WTC11 (cell line): Measurements from ENCODE around the gene PTPRN. TPM values are rescaled to one million over a fixed set of nuclear protein-coding genes. Genes with fewer than 3 reads are reported as not detected.

Experiments
- ATAC-seq: fragments of 200-7000 bp; cut with Tn5 transposase; 2 replicates; pipeline ENCODE4 v1.10.0; 2021; ENCODE audit warnings: mild to moderate bottlenecking, moderate library complexity
- CTCF ChIA-PET: fragments of 300-600 bp; sonication (Branson Sonifier 250); formaldehyde crosslinking; loops from one replicate; lab custom pipeline; 2021; ENCODE audit warnings: antibody characterized with exemption; lab: Charles Lee
- POLR2A ChIA-PET: fragments of 350-600 bp; sonication (Branson Sonifier 250); formaldehyde crosslinking; loops from one replicate; lab custom pipeline; 2021; ENCODE audit warnings: antibody characterized with exemption; lab: Charles Lee
- DNase-seq: peaks from one replicate; pipeline ENCODE4 v3.0.0; 2021; ENCODE audit warnings: low spot score
- H3K27ac Mint-ChIP-seq: 2 replicates; pipeline ENCODE4 v1.8.0; 2021; ENCODE audit warnings: mixed read lengths
- H3K27me3 Mint-ChIP-seq: 2 replicates; pipeline ENCODE4 v1.8.0; 2021; ENCODE audit warnings: low read depth, mild to moderate bottlenecking, moderate library complexity, mixed read lengths
- H3K36me3 Mint-ChIP-seq: 2 replicates; pipeline ENCODE4 v1.8.0; 2021; ENCODE audit warnings: mixed read lengths
- H3K4me1 Mint-ChIP-seq: 2 replicates; pipeline ENCODE4 v1.8.0; 2022; ENCODE audit warnings: mixed read lengths
- H3K4me3 Mint-ChIP-seq: 2 replicates; pipeline ENCODE4 v1.8.0; 2021; ENCODE audit warnings: mild to moderate bottlenecking, moderate library complexity, mixed read lengths
- H3K9me3 Mint-ChIP-seq: 2 replicates; pipeline ENCODE4 v1.8.0; 2021; ENCODE audit warnings: mixed read lengths
- CDX4 ChIP-seq: fragments of 250-450 bp; sonication (Bioruptor Pico); IDR thresholded peaks from 2 replicates; pipeline ENCODE4 v1.9.0; 2021; ENCODE audit warnings: moderate library complexity, mild to moderate bottlenecking, inconsistent platforms, borderline replicate concordance
- ELF4 ChIP-seq: sonication (generic); formaldehyde crosslinking; IDR thresholded peaks from 2 replicates; pipeline ENCODE4 v1.8.1; 2022; ENCODE audit warnings: low read depth, mild to moderate bottlenecking, moderate library complexity, missing genetic modification reagents
- EMX1 ChIP-seq: fragments of 250-450 bp; sonication (Bioruptor Pico); IDR thresholded peaks from 2 replicates; pipeline ENCODE4 v1.8.0; 2021; ENCODE audit warnings: mild to moderate bottlenecking
- ETV6 ChIP-seq: sonication (generic); formaldehyde crosslinking; IDR thresholded peaks from 2 replicates; pipeline ENCODE4 v1.8.1; 2022; ENCODE audit warnings: mild to moderate bottlenecking, missing genetic modification reagents
- FOXP1 ChIP-seq: sonication (generic); formaldehyde crosslinking; IDR thresholded peaks from 2 replicates; pipeline ENCODE4 v1.8.0; 2022; ENCODE audit warnings: missing genetic modification reagents, mild to moderate bottlenecking, moderate library complexity, borderline replicate concordance
- GABPB1 ChIP-seq: sonication (generic); formaldehyde crosslinking; IDR thresholded peaks from 2 replicates; pipeline ENCODE4 v1.8.1; 2023; ENCODE audit warnings: mild to moderate bottlenecking, missing genetic modification reagents
- GRHL2 ChIP-seq: fragments of 250-450 bp; sonication (Bioruptor Pico); IDR thresholded peaks from 2 replicates; pipeline ENCODE4 v1.8.0; 2022; ENCODE audit warnings: mild to moderate bottlenecking, moderate library complexity; ENCODE audit not compliant: insufficient replicate concordance, severe bottlenecking
- IRF2 ChIP-seq: sonication (generic); formaldehyde crosslinking; IDR thresholded peaks from 2 replicates; pipeline ENCODE4 v1.8.0; 2022; ENCODE audit warnings: low read depth, missing genetic modification reagents, borderline replicate concordance
- JUN ChIP-seq: sonication (generic); formaldehyde crosslinking; IDR thresholded peaks from 2 replicates; pipeline ENCODE4 v1.8.0; 2023; ENCODE audit warnings: mild to moderate bottlenecking, missing genetic modification reagents
- MXD4 ChIP-seq: fragments of 250-450 bp; sonication (Bioruptor Pico); IDR thresholded peaks from 2 replicates; pipeline ENCODE4 v1.8.0; 2021; ENCODE audit warnings: mild to moderate bottlenecking, moderate library complexity, borderline replicate concordance
- MYBL2 ChIP-seq: sonication (generic); formaldehyde crosslinking; IDR thresholded peaks from 2 replicates; pipeline ENCODE4 v1.8.1; 2023; ENCODE audit warnings: mild to moderate bottlenecking, moderate library complexity, missing genetic modification reagents
- NFE2L1 ChIP-seq: sonication (generic); formaldehyde crosslinking; IDR thresholded peaks from 2 replicates; pipeline ENCODE4 v1.8.1; 2023; ENCODE audit warnings: missing genetic modification reagents
- NFYB ChIP-seq: sonication (generic); formaldehyde crosslinking; conservative IDR thresholded peaks from 2 replicates; pipeline ENCODE4 v1.8.0; 2022; ENCODE audit warnings: low read depth, missing genetic modification reagents
- NR1H2 ChIP-seq: sonication (generic); formaldehyde crosslinking; IDR thresholded peaks from 2 replicates; pipeline ENCODE4 v1.9.0; 2021; ENCODE audit warnings: mild to moderate bottlenecking, moderate library complexity, missing genetic modification reagents
- NR2C2 ChIP-seq: sonication (generic); formaldehyde crosslinking; IDR thresholded peaks from 2 replicates; pipeline ENCODE4 v1.8.0; 2022; ENCODE audit warnings: mild to moderate bottlenecking, missing genetic modification reagents
- RELA ChIP-seq: sonication (generic); formaldehyde crosslinking; IDR thresholded peaks from 2 replicates; pipeline ENCODE4 v1.8.1; 2022; ENCODE audit warnings: missing genetic modification reagents, mild to moderate bottlenecking, borderline replicate concordance
- RORB ChIP-seq: fragments of 250-450 bp; sonication (Bioruptor Pico); IDR thresholded peaks from 2 replicates; pipeline ENCODE4 v1.9.0; 2021; ENCODE audit warnings: mild to moderate bottlenecking
- TEAD1 ChIP-seq: sonication (generic); formaldehyde crosslinking; IDR thresholded peaks from 2 replicates; pipeline ENCODE4 v1.8.0; 2022; ENCODE audit warnings: mild to moderate bottlenecking, missing genetic modification reagents
- ZNF232 ChIP-seq: sonication (generic); formaldehyde crosslinking; IDR thresholded peaks from 2 replicates; pipeline ENCODE4 v1.8.0; 2022; ENCODE audit warnings: mild to moderate bottlenecking, missing genetic modification reagents
- ZNF317 ChIP-seq: sonication (generic); formaldehyde crosslinking; IDR thresholded peaks from 2 replicates; pipeline ENCODE4 v1.8.1; 2023; ENCODE audit warnings: low read depth, mild to moderate bottlenecking, moderate library complexity, missing genetic modification reagents, borderline replicate concordance
- total RNA-seq: library from RNA; stranded (reverse); gene quantifications from 3 replicates; pipeline ENCODE4 v1.2.3, GENCODE V29; 2021
- TF ChIP-seq, protein P1 (sequence below): fragments of 250-450 bp; sonication (Bioruptor Pico); IDR thresholded peaks from 2 replicates; pipeline ENCODE4 v1.9.0; 2021; ENCODE audit warnings: mild to moderate bottlenecking, borderline replicate concordance
- TF ChIP-seq, protein P2 (sequence below): sonication (generic); formaldehyde crosslinking; IDR thresholded peaks from 2 replicates; pipeline ENCODE4 v1.8.1; 2022; ENCODE audit warnings: missing genetic modification reagents, borderline replicate concordance
- TF ChIP-seq, protein P3 (sequence below): sonication (generic); formaldehyde crosslinking; IDR thresholded peaks from 2 replicates; pipeline ENCODE4 v1.8.0; 2023; ENCODE audit warnings: missing genetic modification reagents, mild to moderate bottlenecking, borderline replicate concordance
- TF ChIP-seq, protein P4 (sequence below): sonication (generic); formaldehyde crosslinking; IDR thresholded peaks from 2 replicates; pipeline ENCODE4 v1.8.1; 2022; ENCODE audit warnings: low read depth, mild to moderate bottlenecking, moderate library complexity, missing genetic modification reagents, borderline replicate concordance
- TF ChIP-seq, protein P5 (sequence below): fragments of 250-450 bp; sonication (Bioruptor Pico); conservative IDR thresholded peaks from 2 replicates; pipeline ENCODE4 v1.9.0; 2021; ENCODE audit warnings: mild to moderate bottlenecking

PTPRN gene
- total RNA-seq, 1 experiment from 2014 or later: 3.8 TPM

GRCh38 chr2:219344751-219345430 lies 35.7 kb upstream of the PTPRN start:
- Mint-ChIP-seq H3K4me3 (no peak overlapping the region), H3K27me3 (peaks cover 12% of the 10 kb centered on the region)
- POLR2A ChIA-PET: interaction anchor here (1.2 kb wide), 1 partner anchor 13 kb away, joined by 6 read pairs; no protein-coding TSS in a partner anchor

GRCh38 chr2:219335373-219335786 lies 26.2 kb upstream of the PTPRN start:
- no peak overlapping the region for H3K4me3 Mint-ChIP-seq
- ChIA-PET POLR2A (interaction anchor here (0.8 kb wide), 1 partner anchor 55 kb away, joined by 4 read pairs; the partner anchor contains the start of gene DNAJB2), CTCF (interaction anchor here (0.5 to 2.8 kb wide), 7 partner anchors 9 to 168 kb away, joined by 3 to 11 read pairs (median 4); partner anchors contain the start of genes DNPEP and PTPRN)
- peaks cover 76% of the 10 kb centered on the region for H3K27me3 Mint-ChIP-seq
- ATAC-seq (peak; percentile 62), DNase-seq (peak; percentile 24)
- H3K4me1 Mint-ChIP-seq: peaks cover 11% of the 10 kb centered on the region
- H3K27ac Mint-ChIP-seq: no peak overlapping the region
- no peaks in the 10 kb centered on the region for H3K36me3 Mint-ChIP-seq
- peaks cover 6% of the 10 kb centered on the region; the same call in 1 of the 2 replicates for H3K9me3 Mint-ChIP-seq
- no peak for TF ChIP-seq ELF4 (CRISPR knock-in tag)
- no peak for TF ChIP-seq MYBL2 (CRISPR knock-in tag)
- TF ChIP-seq, protein P1, sequence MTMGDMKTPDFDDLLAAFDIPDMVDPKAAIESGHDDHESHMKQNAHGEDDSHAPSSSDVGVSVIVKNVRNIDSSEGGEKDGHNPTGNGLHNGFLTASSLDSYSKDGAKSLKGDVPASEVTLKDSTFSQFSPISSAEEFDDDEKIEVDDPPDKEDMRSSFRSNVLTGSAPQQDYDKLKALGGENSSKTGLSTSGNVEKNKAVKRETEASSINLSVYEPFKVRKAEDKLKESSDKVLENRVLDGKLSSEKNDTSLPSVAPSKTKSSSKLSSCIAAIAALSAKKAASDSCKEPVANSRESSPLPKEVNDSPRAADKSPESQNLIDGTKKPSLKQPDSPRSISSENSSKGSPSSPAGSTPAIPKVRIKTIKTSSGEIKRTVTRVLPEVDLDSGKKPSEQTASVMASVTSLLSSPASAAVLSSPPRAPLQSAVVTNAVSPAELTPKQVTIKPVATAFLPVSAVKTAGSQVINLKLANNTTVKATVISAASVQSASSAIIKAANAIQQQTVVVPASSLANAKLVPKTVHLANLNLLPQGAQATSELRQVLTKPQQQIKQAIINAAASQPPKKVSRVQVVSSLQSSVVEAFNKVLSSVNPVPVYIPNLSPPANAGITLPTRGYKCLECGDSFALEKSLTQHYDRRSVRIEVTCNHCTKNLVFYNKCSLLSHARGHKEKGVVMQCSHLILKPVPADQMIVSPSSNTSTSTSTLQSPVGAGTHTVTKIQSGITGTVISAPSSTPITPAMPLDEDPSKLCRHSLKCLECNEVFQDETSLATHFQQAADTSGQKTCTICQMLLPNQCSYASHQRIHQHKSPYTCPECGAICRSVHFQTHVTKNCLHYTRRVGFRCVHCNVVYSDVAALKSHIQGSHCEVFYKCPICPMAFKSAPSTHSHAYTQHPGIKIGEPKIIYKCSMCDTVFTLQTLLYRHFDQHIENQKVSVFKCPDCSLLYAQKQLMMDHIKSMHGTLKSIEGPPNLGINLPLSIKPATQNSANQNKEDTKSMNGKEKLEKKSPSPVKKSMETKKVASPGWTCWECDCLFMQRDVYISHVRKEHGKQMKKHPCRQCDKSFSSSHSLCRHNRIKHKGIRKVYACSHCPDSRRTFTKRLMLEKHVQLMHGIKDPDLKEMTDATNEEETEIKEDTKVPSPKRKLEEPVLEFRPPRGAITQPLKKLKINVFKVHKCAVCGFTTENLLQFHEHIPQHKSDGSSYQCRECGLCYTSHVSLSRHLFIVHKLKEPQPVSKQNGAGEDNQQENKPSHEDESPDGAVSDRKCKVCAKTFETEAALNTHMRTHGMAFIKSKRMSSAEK (CRISPR knock-in tag): no peak
- TF ChIP-seq, protein P2, sequence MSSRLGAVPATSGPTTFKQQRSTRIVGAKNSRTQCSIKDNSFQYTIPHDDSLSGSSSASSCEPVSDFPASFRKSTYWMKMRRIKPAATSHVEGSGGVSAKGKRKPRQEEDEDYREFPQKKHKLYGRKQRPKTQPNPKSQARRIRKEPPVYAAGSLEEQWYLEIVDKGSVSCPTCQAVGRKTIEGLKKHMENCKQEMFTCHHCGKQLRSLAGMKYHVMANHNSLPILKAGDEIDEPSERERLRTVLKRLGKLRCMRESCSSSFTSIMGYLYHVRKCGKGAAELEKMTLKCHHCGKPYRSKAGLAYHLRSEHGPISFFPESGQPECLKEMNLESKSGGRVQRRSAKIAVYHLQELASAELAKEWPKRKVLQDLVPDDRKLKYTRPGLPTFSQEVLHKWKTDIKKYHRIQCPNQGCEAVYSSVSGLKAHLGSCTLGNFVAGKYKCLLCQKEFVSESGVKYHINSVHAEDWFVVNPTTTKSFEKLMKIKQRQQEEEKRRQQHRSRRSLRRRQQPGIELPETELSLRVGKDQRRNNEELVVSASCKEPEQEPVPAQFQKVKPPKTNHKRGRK (CRISPR knock-in tag): no peak
- TF ChIP-seq GRHL2: no peak
- TF ChIP-seq, protein P3, sequence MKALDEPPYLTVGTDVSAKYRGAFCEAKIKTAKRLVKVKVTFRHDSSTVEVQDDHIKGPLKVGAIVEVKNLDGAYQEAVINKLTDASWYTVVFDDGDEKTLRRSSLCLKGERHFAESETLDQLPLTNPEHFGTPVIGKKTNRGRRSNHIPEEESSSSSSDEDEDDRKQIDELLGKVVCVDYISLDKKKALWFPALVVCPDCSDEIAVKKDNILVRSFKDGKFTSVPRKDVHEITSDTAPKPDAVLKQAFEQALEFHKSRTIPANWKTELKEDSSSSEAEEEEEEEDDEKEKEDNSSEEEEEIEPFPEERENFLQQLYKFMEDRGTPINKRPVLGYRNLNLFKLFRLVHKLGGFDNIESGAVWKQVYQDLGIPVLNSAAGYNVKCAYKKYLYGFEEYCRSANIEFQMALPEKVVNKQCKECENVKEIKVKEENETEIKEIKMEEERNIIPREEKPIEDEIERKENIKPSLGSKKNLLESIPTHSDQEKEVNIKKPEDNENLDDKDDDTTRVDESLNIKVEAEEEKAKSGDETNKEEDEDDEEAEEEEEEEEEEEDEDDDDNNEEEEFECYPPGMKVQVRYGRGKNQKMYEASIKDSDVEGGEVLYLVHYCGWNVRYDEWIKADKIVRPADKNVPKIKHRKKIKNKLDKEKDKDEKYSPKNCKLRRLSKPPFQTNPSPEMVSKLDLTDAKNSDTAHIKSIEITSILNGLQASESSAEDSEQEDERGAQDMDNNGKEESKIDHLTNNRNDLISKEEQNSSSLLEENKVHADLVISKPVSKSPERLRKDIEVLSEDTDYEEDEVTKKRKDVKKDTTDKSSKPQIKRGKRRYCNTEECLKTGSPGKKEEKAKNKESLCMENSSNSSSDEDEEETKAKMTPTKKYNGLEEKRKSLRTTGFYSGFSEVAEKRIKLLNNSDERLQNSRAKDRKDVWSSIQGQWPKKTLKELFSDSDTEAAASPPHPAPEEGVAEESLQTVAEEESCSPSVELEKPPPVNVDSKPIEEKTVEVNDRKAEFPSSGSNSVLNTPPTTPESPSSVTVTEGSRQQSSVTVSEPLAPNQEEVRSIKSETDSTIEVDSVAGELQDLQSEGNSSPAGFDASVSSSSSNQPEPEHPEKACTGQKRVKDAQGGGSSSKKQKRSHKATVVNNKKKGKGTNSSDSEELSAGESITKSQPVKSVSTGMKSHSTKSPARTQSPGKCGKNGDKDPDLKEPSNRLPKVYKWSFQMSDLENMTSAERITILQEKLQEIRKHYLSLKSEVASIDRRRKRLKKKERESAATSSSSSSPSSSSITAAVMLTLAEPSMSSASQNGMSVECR (CRISPR knock-in tag): no peak
- no peak for TF ChIP-seq ZNF232 (CRISPR knock-in tag)

More at GRCh38 chr2:219344751-219345430, 35.7 kb upstream of the PTPRN start:
- no peaks in the 10 kb centered on the region for H3K4me1 Mint-ChIP-seq
- ATAC-seq (no peak; the same call in 1 of the 2 replicates), DNase-seq (no peak)
- no peak overlapping the region for H3K27ac Mint-ChIP-seq
- TF ChIP-seq NR1H2 (CRISPR knock-in tag) (no peak), RORB (no peak), RELA (no peak), NFE2L1 (CRISPR knock-in tag) (no peak), NR2C2 (no peak), CDX4 (CRISPR knock-in tag) (no peak), GABPB1 (CRISPR knock-in tag) (no peak), IRF2 (CRISPR knock-in tag) (no peak), ZNF317 (CRISPR knock-in tag) (no peak), FOXP1 (no peak), TEAD1 (CRISPR knock-in tag) (no peak), ETV6 (CRISPR knock-in tag) (no peak), EMX1 (CRISPR knock-in tag) (no peak), NFYB (CRISPR knock-in tag) (no peak), JUN (CRISPR knock-in tag) (no peak), MXD4 (CRISPR knock-in tag) (no peak)
- TF ChIP-seq, protein P4, sequence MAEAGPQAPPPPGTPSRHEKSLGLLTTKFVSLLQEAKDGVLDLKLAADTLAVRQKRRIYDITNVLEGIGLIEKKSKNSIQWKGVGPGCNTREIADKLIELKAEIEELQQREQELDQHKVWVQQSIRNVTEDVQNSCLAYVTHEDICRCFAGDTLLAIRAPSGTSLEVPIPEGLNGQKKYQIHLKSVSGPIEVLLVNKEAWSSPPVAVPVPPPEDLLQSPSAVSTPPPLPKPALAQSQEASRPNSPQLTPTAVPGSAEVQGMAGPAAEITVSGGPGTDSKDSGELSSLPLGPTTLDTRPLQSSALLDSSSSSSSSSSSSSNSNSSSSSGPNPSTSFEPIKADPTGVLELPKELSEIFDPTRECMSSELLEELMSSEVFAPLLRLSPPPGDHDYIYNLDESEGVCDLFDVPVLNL (CRISPR knock-in tag): no peak
- TF ChIP-seq, protein P5, sequence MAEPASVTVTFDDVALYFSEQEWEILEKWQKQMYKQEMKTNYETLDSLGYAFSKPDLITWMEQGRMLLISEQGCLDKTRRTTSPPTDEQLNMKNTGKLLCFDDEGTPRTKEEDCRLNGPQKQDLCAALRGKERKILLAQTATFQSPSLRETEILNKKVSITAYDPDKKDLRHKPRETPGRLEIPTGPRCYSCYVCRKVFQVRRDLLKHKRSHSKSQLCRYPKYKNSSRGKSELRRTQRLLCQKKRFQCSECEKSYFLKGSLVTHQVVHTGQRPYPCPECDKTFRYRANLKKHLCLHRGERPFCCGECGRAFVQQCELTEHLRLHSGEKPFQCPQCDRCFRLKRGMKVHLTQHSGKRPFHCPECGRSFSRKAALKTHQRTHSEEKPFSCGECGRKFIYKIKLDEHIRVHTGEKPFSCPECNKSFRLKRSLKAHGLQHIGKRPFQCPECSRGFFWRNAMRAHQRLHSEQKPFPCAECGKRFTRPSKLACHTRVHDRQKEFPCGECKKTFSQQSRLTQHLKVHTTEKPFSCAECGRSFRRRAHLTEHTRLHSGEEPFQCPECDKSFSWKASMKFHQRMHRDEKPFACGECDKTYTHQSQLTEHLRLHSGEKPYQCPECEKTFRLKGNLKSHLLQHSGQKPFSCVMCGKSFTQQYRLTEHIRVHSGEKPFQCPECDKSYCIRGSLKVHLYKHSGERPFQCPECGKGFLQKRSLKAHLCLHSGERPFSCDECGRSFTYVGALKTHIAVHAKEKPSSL: no peak
- CTCF ChIA-PET: interaction anchor here (0.7 to 1.8 kb wide), 8 partner anchors 9 to 315 kb away, joined by 3 to 10 read pairs (median 4); partner anchors contain the start of gene DES
- H3K9me3 Mint-ChIP-seq: no peaks in the 10 kb centered on the region
- no peaks in the 10 kb centered on the region for H3K36me3 Mint-ChIP-seq
